Aorta (tissue), 5 donors: ENCODE data around the gene OBSCN. TPM values are rescaled to one million over a fixed set of nuclear protein-coding genes. Genes with fewer than 3 reads are reported as not detected.
A peak's percentile ranks its signal among the peaks of the same experiment; 100 is the strongest.

Source experiments
- ATAC-seq: fragments of 200-7000 bp; cut with Tn5 transposase; one replicate; pipeline ENCODE4 v1.9.1; 2022; ENCODE audit warnings: moderate library complexity; ENCODE audit not compliant: low FRiP score
- DNase-seq, 2 donors: peaks; one replicate each; pipeline ENCODE4 v3.0.0-alpha.2; 2020
- H3K27ac ChIP-seq, 2 donors: one replicate each; pipeline ENCODE4 v1.5.1; 2013; ENCODE audit warnings: low read length in 2 of 2, mild to moderate bottlenecking in 2 of 2, moderate library complexity in 2 of 2, control low read depth in 1 of 2, inconsistent platforms in 1 of 2, low read depth in 1 of 2
- H3K27me3 ChIP-seq, 2 donors: one replicate each; pipeline ENCODE4 v1.6.1; 2013; ENCODE audit warnings: control low read depth in 1 of 2, low read length in 1 of 2, mild to moderate bottlenecking in 1 of 2, moderate library complexity in 1 of 2; ENCODE audit not compliant: insufficient read depth in 2 of 2, control insufficient read depth in 1 of 2
- H3K36me3 ChIP-seq, 2 donors: one replicate each; pipeline ENCODE4 v1.6.1; 2013; ENCODE audit warnings: control low read depth in 1 of 2, low read length in 1 of 2, mild to moderate bottlenecking in 1 of 2; ENCODE audit not compliant: insufficient read depth in 2 of 2, control insufficient read depth in 1 of 2
- H3K4me1 ChIP-seq, 2 donors: one replicate each; pipeline ENCODE4 v1.6.1; 2013; ENCODE audit warnings: low read length in 2 of 2, control low read depth in 1 of 2, mild to moderate bottlenecking in 1 of 2, moderate library complexity in 1 of 2; ENCODE audit not compliant: insufficient read depth in 2 of 2, control insufficient read depth in 1 of 2
- H3K4me3 ChIP-seq, 2 donors: one replicate each; pipeline ENCODE4 v1.5.1; 2013; ENCODE audit warnings: low read length in 2 of 2, control low read depth in 1 of 2, mild to moderate bottlenecking in 1 of 2
- H3K9me3 ChIP-seq: one replicate; pipeline ENCODE4 v1.6.1; 2013; ENCODE audit warnings: mild to moderate bottlenecking, low read length; ENCODE audit not compliant: control insufficient read depth
- WGBS, 2 donors: extraction: QIAGEN DNeasy Blood & Tissue Kit; methylation state at CpG; one replicate each; pipeline ENCODE4 v1.1.7; 2013; 5-methylcytosine and 5-hydroxymethylcytosine counted together
- intact Hi-C, 2 donors: fragments of 100-400 bp; cut with DNase I; formaldehyde crosslinking; loops; one replicate each; pipeline versions ENCODE4 v1.14.2 to v1.15.0; 2022
- polyA plus RNA-seq, 2 donors: library from polyadenylated mRNA; stranded (reverse); fragments of 200-250 nt; gene quantifications; one replicate each; pipeline ENCODE4 v1.2.3, GENCODE V29; 2013
- total RNA-seq, 2 donors: library from RNA; stranded (reverse); fragmentation: NEBNext Ultra II Directional; extraction: Animal tissue kit (Norgen Biotek cat#: 25700); gene quantifications; one replicate each; pipeline ENCODE4 v1.2.1, GENCODE V29; 2021
- donor health status: healthy with polysubstance abuse.
- donor health status: Bipolar disorder and iron deficiency.
- donor health status: DM: no; HTN: no; CAD: no.
- donor health status: DM: no; HTN: no; CAD: no.
- donor health status: DM: yes; HTN: yes; CAD: no.

The OBSCN gene
- total and polyA plus RNA-seq, 4 donors = 2.0 to 19.3 (median 6.4) TPM

DNA sequence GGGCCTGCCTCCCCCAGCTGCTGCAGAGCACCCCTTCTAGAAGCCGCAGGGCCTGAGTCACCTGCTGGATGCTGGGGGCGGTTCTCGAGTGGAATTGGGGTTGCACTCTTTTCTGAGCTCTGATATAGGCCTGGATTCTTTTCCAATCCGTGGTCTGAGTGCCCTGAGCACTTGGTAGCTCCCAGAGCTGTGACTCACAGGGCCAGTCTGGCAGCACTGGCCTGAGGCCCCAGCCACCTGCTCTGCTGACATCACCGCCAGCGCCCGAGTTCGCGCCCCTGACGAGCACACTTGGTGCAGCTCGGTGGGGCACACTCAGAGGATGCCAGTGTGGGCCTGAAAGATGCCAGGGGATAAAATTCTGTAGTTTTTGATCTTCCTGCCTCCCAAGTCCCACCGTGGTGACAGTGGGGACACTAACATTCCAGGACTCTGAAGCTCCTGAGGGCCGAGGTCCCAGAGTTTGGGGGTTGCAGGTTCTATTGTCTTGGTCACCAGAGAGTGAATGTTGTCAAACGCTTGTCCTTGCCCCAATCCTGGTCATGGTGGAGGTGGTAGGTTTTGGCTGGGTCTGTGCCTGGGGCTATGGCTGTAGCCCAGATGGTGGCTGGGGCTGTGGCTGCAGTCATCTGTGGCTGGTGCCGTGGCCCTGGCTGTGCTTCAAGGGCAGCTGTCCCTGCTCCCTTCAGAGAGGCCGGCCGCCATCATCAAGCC lies 74.6 kb downstream of the OBSCN start:
- DNase-seq = peak in 1 of 2 donors; percentile 75
- no peak for ATAC-seq
- no peak overlapping the region for H3K27ac ChIP-seq
- intact Hi-C loops = no loop called here
- no peak overlapping the region for H3K4me3 ChIP-seq
- H3K4me1 ChIP-seq = no peaks in the 10 kb centered on the region
- no peaks in the 10 kb centered on the region for H3K27me3 ChIP-seq
- WGBS, 2 donors = 87 to 92% methylated on average over 17 of the region's 17 CpGs
- H3K36me3 ChIP-seq = no peaks in the 10 kb centered on the region
- H3K9me3 ChIP-seq = no peaks in the 10 kb centered on the region

DNA sequence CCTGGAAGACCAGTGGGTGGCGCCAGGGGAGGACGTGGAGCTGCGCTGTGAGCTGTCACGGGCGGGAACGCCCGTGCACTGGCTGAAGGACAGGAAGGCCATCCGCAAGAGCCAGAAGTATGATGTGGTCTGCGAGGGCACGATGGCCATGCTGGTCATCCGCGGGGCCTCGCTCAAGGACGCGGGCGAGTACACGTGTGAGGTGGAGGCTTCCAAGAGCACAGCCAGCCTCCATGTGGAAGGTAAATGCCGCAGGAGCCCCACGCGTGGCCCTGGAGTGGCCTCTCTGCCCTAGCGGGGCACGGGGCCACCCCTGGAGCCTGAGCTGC lies 75.2 kb downstream of the OBSCN start:
- Histone ChIP-seq H3K9me3 (no peaks in the 10 kb centered on the region), H3K36me3 (no peaks in the 10 kb centered on the region), H3K4me1 (no peaks in the 10 kb centered on the region), H3K4me3 (no peak overlapping the region), H3K27ac (no peak overlapping the region), H3K27me3 (no peaks in the 10 kb centered on the region)
- intact Hi-C loops = no loop called here
- WGBS, 2 donors = 90 to 93% methylated on average over 22 of the region's 22 CpGs
- ATAC-seq = no peak
- peak in 1 of 2 donors; percentile 27 for DNase-seq

GRCh38 chr1:228283476-228284147 lies 75.8 kb downstream of the OBSCN start:
- Histone ChIP-seq H3K4me1 (no peaks in the 10 kb centered on the region), H3K4me3 (no peak overlapping the region), H3K9me3 (no peaks in the 10 kb centered on the region), H3K36me3 (no peaks in the 10 kb centered on the region), H3K27ac (no peak overlapping the region), H3K27me3 (no peaks in the 10 kb centered on the region)
- peak; percentile 28 to 43 for DNase-seq
- intact Hi-C loops = no loop called here
- ATAC-seq = no peak
- WGBS, 2 donors = 80 to 85% methylated on average over 20 of the region's 20 CpGs

- Histone ChIP-seq H3K4me1 (no peaks in the 10 kb centered on the region), H3K27me3 (no peaks in the 10 kb centered on the region), H3K9me3 (no peaks in the 10 kb centered on the region), H3K4me3 (no peak overlapping the region), H3K27ac (no peak overlapping the region), H3K36me3 (no peaks in the 10 kb centered on the region)
- WGBS, 2 donors = 63 to 69% methylated on average over 3 of the region's 3 CpGs
- DNase-seq (no peak), ATAC-seq (no peak)
- intact Hi-C loops = no loop called here
Measured at GRCh38 chr1:228284148-228284495, 76.3 kb downstream of the OBSCN start.

DNA sequence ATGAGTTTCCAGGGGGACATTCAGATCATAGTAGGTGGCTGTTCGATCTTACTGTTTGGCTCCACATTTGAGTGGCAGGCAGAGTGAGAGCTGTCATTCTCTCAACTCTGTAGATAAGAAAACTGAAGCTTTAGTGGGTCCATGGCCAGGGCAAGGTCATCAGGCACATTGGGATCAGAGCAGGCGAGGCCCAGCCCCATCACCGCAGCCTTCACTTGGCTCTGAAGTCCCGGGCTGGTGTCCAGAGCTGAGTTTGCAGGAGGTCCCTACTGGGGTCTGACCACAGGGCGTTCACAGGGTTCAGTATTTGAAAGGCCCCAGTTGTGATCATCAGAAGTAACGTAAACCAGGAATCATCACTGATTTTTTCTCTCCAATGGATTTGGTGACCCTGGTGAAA lies 76.7 kb downstream of the OBSCN start:
- no peak overlapping the region for H3K27ac ChIP-seq
- no peak overlapping the region for H3K4me3 ChIP-seq
- ATAC-seq = no peak
- H3K27me3 ChIP-seq = no peaks in the 10 kb centered on the region
- WGBS, 2 donors = 81 to 84% methylated on average over 6 of the region's 6 CpGs
- DNase-seq = no peak
- intact Hi-C loops = no loop called here
- no peaks in the 10 kb centered on the region for H3K4me1 ChIP-seq
- H3K36me3 ChIP-seq = no peaks in the 10 kb centered on the region
- no peaks in the 10 kb centered on the region for H3K9me3 ChIP-seq

GRCh38 chr1:228285661-228286504 lies 78.0 kb downstream of the OBSCN start:
- ATAC-seq = no peak

DNA sequence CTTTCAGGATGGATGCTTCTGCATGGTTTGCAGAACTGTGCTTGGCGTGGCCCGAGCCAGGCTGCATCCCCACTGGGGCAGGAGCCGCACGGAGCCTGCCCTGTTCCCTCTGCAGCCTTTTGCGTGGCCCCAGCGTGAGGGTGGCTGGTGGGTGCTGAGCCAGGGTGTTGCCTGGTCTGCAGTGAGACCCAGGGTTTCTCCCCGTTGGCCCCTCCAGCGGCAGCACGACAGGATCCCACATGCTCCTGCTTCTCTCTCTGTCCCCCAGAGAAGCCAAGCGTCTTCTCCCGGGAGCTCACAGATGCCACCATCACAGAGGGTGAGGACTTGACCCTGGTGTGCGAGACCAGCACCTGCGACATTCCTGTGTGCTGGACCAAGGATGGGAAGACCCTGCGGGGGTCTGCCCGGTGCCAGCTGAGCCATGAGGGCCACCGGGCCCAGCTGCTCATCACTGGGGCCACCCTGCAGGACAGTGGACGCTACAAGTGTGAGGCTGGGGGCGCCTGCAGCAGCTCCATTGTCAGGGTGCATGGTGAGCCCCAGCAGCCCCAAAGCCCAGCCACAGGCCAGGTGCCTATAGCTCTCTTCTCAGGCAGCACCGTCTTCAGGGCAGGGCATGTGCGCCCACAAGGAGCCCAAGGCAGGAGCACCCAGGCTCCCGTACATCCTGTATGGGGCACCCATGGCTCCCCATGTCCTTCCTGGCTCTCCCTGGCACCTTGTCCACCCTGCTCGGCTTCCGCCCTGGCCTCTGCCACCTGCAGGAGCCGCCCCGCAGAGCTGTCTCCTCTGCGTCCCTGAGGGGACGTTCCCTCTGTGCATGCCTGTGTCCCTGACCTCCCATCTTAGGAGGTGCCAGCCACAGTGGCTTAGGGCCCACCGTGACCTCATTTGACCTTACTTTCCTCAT lies 78.9 kb downstream of the OBSCN start:
- WGBS, 2 donors = 94 to 96% methylated on average over 27 to 28 of the region's 28 CpGs
- H3K9me3 ChIP-seq = no peaks in the 10 kb centered on the region
- no peaks in the 10 kb centered on the region for H3K27me3 ChIP-seq
- ATAC-seq (no peak), DNase-seq (peak; percentile 38 to 71)
- no peaks in the 10 kb centered on the region for H3K4me1 ChIP-seq
- no peaks in the 10 kb centered on the region for H3K36me3 ChIP-seq
- no peak overlapping the region for H3K27ac ChIP-seq
- no peak overlapping the region for H3K4me3 ChIP-seq
- intact Hi-C loops = no loop called here

More at GRCh38 chr1:228285661-228286504, 78.0 kb downstream of the OBSCN start:
- Histone ChIP-seq H3K4me1 (no peaks in the 10 kb centered on the region), H3K9me3 (no peaks in the 10 kb centered on the region), H3K36me3 (no peaks in the 10 kb centered on the region), H3K4me3 (no peak overlapping the region), H3K27me3 (no peaks in the 10 kb centered on the region), H3K27ac (no peak overlapping the region)
- intact Hi-C loops = no loop called here
- 92% methylated on average over 26 of the region's 26 CpGs for WGBS, 2 donors
- DNase-seq = peak in 1 of 2 donors; percentile 70
